ENCODE results near the gene LAYN. TPM values are rescaled to one million over a fixed set of nuclear protein-coding genes. Genes with fewer than 3 reads are reported as not detected.

The LAYN gene
- total RNA-seq, 4 donors from 2014 or later = 1.5 to 5.1 (median 3.8) TPM

DNA sequence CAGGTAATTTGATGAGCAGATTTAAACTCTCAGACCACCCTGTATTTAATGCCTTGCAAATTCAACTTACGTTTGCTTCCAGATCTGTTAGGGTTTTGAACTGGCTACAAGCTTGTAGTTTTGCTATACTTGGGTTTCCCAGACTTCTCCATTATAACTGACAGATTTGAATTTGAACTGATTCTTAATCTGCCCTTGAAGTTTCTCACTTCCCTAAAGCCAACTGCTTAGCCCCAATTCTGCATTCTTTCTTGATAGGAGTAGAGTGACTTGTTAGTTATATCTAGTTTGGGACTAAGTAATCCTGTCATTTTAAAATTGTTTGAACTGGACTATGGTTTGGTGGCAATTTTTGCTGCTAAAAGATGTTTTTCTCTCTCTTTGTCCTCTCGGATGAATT lies 9.7 kb downstream of the LAYN start:
- TF ChIP-seq, protein P1, sequence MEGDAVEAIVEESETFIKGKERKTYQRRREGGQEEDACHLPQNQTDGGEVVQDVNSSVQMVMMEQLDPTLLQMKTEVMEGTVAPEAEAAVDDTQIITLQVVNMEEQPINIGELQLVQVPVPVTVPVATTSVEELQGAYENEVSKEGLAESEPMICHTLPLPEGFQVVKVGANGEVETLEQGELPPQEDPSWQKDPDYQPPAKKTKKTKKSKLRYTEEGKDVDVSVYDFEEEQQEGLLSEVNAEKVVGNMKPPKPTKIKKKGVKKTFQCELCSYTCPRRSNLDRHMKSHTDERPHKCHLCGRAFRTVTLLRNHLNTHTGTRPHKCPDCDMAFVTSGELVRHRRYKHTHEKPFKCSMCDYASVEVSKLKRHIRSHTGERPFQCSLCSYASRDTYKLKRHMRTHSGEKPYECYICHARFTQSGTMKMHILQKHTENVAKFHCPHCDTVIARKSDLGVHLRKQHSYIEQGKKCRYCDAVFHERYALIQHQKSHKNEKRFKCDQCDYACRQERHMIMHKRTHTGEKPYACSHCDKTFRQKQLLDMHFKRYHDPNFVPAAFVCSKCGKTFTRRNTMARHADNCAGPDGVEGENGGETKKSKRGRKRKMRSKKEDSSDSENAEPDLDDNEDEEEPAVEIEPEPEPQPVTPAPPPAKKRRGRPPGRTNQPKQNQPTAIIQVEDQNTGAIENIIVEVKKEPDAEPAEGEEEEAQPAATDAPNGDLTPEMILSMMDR (IDR thresholded peaks at IDR 0.05; ENCODE audit: low read depth) = no peak

DNA sequence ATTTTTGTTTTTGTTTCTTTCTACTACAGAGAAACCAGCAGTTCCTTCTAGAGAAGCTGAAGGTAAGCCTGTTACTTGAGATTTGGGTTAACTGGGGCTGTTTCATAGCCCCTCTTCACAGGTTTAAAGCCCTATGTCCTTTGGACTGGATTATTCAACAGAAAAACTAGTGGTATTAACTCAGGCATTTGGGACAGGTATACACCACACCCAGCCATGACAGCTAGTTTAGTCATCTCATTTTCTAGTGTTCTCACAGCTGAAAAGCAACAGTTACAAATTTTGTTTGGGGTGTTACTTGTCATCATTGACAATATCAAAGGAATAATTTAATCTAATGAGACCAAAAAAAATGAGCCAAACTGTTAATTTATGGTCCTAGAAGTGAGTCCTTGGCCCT lies 14.0 kb downstream of the LAYN start:
- TF ChIP-seq, protein P1 (IDR thresholded peaks at IDR 0.05; ENCODE audit: low read depth) = no peak

DNA sequence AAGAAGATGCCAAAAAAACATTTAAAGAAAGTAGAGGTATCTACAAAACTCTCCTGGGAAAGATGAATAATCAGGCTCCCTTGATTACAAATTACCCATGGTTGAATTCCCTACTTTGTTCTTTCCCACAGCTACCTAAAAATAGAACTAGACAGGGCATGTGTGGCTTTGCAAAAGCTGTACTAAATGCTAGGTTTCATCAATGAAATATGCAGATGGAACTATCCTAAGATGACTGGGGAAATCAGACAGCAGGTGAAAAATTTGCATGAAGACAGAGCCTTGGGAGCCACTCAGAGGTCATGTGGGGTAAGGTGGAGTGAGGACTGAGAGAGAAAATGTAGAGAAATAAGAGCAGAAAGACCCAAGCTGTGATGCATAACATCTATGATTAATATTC lies 14.7 kb downstream of the LAYN start:
- TF ChIP-seq, protein P1 (IDR thresholded peaks at IDR 0.05; ENCODE audit: low read depth) = no peak

DNA sequence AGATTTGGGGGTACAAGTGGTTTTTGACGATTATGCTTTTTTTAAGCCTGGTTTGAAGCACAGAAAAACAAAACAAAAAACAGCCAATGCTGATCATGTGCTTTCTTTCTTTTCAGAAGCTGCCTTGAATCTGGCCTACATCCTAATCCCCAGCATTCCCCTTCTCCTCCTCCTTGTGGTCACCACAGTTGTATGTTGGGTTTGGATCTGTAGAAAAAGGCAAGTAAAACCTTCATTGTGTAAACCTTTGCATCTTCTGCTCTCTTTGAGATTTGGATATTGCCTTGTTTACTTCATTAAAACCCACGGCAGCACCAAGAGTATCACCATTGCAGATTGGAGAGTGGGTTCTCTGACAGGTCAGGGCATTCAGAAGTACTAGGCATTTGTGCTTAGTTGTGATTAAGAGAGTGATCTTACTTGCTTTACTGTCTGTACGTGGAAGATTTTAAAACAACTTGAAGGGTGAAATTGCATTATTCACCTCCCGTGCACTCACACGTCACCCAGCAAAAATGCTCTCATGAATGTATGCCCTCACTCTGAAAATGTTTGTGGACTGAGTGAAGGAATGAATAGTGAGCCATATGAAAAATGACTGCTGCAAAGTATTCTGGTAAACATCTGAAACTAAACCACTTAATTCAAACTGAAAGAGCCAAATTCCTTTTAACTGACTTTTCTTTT lies 17.0 kb downstream of the LAYN start:
- TF ChIP-seq, protein P1 (IDR thresholded peaks at IDR 0.05; ENCODE audit: low read depth) = no peak

DNA sequence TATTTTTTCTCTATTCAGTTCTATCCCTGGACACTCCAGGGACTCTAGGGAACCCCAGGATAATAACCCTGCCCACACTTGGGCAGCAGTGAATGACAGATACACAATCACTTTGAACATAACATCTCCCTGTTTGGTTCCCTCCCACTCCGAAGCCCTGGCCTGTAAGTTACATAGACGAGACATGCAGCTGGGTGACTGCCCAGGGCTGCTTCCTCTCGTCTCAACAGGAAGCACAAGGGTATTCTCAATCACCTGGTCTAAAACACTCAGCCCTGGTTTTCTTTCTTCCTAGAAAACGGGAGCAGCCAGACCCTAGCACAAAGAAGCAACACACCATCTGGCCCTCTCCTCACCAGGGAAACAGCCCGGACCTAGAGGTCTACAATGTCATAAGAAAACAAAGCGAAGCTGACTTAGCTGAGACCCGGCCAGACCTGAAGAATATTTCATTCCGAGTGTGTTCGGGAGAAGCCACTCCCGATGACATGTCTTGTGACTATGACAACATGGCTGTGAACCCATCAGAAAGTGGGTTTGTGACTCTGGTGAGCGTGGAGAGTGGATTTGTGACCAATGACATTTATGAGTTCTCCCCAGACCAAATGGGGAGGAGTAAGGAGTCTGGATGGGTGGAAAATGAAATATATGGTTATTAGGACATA lies 19.4 kb downstream of the LAYN start:
- TF ChIP-seq, protein P1 (IDR thresholded peaks at IDR 0.05; ENCODE audit: low read depth) = no peak

DNA sequence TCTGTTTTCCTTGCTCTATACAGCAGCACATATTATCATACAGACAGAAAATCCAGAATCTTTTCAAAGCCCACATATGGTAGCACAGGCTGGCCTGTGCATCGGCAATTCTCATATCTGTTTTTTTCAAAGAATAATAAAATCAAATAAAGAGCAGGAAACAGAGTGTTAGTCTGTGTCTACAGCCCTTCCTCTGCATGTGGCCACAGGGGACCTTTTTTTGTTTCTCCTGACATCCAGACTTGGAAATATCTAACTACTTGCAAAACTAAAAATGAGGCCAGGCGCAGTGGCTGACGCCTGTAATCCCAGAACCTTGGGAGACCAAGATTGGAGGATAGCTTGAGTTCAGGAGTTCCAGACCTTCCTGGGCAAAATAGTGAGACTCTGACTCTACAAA lies 20.3 kb downstream of the LAYN start:
- TF ChIP-seq, protein P1 (IDR thresholded peaks at IDR 0.05; ENCODE audit: low read depth) = no peak

DNA sequence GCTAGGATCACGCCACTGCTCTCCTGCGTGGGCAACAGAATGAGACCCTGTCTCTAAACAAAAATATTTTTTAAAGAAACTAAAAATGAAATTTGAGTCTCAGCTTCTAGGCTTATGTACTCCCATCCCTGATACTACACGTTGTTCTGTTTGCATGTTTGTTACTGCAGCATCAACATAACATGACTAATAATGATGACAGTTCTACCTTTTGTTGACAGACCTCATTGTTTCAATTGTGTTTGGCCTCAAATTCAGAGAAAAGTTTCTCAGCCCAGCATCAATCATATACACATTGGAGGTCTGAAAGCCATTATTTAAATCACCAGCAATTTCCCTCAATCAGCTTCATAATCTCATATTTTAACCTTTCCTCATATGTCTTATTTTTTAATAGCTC lies 20.8 kb downstream of the LAYN start:
- TF ChIP-seq, protein P1 (IDR thresholded peaks at IDR 0.05; ENCODE audit: low read depth) = no peak
